CD4-positive, alpha-beta T cell treated with Interferon gamma for 1 hour (primary cell): ENCODE measurements around the gene HAGHL.
"Not testable (repeated sequence)": the region's sequence is repeated elsewhere in the genome, so short reads cannot be mapped to it uniquely, and the experiment has no call there.

Experiments used
- DNase-seq: peaks from one replicate; pipeline ENCODE4 v3.0.0-alpha.2; 2020

Gene HAGHL

GRCh38 chr16:689175-689897, 37.6 kb upstream of the HAGHL start:
- no peak for DNase-seq

- not testable (repeated sequence) for DNase-seq
These were observed 35.7 kb upstream of the HAGHL start for GRCh38 chr16:691242-691641.

DNA sequence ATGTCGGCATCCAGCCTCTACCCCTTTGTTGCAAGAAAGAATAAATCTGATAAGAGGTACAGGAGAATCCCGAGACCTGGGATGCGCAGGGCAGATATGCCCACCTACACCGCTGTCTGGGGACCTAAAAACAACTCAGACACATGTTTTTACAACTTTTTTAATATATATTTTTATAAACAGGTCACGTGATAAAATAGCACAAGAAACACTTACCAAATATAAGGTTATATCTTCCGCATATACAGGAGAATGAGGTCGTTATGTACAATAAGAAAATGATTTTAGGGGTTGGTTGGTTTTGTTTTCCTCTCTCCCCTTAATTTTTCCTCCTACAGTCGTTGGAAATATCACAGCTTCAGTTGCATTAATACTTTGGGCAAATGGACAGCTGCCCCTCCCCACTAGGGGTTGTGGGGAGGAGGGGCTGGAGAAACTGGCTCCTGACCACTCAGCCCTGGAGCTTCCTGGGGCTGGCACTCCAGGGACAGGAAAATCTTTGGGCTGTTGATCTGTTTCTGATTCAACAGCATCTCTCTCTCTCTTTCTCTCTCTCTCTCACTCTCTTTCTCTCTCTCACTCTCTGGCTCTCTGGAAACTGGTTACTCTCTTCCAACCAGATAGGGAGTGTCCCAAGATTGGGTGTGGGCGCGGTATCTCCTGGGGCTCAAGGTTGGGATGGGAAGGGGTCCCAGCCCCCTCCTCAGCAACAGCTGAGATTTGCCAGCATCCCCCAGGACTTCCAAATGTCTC, 34.4 kb upstream of the HAGHL start:
- DNase-seq, result no peak

DNA sequence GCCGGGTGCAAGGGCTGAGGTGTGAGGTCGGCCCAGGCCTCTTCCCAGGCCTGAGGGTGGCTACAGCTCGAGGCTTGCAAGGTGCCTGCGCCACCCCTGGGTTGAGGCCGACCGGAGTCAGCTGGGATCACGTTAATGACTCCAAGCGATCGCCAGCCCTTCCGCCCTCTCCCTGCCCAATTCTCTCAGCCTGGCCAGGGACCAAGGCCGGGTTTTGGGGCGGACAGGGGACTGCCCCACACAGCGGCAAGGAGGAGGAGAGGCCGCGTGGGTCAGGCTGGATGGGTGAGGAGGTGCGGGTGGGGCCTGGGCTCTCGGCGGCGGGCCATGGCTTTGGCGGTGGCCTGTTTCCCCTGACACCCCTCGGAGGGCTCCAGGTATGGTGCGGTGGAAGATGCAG, 33.5 kb upstream of the HAGHL start:
- DNase-seq, result no peak

- peak; percentile 31 for DNase-seq
These were observed 33.1 kb upstream of the HAGHL start for GRCh38 chr16:693766-694165.

- DNase-seq, result no peak
These were observed 32.6 kb upstream of the HAGHL start for GRCh38 chr16:694187-694862.

DNA sequence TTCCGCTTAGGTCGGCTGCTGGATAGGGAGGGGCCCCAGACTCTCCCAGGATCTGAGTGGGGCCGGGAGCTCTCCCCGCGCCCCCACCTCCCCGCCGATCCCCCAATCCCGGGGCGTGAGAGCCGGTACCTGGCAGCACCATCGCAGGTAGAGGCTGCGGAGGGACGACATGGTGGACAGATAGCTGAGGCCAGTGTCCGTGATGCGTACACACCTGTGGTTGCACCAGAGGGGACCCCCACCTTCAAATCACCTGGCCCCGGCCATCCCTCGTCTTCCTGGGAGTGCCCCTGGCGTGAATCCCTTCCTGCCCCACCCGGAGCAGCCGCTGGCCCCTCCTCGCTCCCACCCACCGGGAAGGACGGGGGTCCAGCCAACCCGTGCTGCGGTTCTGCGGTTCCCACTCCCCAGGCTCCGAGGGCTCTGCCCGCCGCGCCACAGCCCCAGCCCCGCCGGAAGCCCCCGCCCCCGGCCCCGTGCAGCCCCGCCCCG, 32.0 kb upstream of the HAGHL start:
- DNase-seq, result no peak

DNA sequence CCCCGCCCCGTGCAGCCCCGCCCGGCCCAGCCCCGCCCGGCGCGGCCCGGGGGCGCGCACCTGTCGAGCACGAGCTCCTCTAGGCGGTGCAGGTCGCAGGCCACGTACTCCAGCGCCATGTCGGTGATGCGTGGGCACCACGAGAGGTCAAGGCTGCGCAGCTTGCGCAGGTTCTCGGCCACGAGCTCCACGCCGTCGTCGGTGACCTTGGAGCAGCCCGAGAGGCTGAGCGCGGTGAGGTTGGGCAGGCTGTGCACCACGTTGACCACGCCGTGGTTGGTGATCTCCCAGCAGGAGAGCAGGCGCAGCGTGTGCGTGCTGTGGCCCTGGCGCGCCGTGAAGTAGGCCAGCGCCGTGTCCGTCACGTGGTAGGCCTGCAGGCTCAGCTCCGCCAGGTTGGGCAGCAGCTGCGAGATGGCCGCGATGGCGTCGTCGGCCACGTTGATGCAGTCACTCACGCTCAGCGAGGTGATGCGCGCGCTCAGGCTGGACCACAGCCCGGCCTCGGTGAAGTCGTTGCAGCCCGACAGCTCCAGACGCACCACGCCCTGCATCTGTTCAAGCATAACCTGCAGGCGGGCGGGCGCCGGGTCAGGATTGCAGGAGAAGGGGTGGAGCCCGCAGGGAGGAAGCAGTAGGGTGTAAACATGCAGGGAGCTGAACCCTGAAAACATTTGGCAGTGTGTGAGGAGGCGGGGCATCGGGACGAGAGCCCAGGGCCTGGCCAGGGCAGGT, 31.4 kb upstream of the HAGHL start:
- DNase-seq, result peak; percentile 50

GRCh38 chr16:698911-699671, 27.8 kb upstream of the HAGHL start:
- no peak for DNase-seq

DNA sequence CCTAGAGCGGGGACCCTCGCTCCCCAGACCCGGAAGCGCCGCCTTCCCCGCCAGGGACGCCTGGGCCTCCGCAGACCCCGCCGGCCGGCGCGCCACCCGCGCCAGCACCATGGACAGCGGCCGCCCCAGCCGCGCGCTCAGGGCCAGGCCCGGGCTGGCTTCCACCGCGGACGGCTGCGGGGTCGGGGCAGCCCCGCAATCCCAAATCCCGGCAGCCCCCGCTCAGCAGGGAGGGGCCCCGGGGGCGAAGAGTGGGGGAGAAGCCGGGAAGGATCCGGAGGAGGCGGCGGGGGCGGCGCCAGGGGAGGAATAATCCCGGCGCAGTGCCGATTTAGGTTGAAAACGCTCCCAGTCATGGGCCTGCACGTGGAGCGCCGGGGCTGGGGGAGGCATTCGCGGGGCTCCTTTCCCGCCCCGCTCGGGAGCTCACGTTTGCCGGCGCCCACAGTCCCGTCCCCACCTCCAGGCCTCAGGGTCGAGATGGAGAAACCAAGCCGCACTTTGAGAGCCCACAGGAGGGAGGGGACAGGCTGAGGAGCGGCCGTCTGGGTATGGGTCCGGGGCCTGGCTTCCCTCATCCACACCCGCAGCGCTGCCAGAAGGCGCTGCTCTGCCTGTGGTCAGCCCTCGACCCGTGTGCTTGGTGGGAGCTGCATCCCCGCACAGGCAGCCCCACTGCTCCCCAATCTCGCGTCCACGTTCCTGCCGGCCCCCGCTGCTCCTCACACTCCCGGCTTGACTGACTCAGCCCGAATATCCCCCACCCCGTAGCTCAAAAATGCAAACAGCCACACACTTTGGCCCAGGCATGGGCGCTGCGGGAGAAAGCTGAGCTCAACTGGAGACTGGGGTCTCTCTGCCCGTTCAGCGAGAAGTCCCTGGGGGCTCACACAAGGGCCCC, 26.0 kb upstream of the HAGHL start:
- DNase-seq, result peak; percentile 12

GRCh38 chr16:702341-702740, 24.6 kb upstream of the HAGHL start:
- no peak for DNase-seq

- no peak for DNase-seq
These were observed 23.5 kb upstream of the HAGHL start for GRCh38 chr16:703406-703805.

DNA sequence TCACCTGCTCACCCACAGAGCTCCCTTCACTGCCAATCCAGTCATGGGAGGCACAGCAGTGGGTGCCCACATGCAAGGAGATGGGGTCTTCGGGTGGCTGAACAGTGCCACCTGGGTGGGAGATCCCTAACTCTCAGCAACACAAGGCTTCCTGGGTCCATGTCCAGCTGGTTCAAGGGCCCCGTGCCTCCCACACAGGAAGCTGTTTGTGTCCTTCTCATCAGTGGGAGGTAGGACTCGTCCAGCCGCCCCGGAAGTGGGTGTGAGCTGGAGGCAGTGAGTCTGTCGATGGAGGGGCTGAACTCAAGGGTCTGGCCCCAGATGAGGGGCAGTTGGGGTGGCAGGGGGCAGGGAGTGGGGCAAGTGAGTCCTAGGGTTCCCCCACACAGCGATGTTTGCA, 22.9 kb upstream of the HAGHL start:
- no peak for DNase-seq

GRCh38 chr16:704552-705380, 22.1 kb upstream of the HAGHL start:
- no peak for DNase-seq

DNA sequence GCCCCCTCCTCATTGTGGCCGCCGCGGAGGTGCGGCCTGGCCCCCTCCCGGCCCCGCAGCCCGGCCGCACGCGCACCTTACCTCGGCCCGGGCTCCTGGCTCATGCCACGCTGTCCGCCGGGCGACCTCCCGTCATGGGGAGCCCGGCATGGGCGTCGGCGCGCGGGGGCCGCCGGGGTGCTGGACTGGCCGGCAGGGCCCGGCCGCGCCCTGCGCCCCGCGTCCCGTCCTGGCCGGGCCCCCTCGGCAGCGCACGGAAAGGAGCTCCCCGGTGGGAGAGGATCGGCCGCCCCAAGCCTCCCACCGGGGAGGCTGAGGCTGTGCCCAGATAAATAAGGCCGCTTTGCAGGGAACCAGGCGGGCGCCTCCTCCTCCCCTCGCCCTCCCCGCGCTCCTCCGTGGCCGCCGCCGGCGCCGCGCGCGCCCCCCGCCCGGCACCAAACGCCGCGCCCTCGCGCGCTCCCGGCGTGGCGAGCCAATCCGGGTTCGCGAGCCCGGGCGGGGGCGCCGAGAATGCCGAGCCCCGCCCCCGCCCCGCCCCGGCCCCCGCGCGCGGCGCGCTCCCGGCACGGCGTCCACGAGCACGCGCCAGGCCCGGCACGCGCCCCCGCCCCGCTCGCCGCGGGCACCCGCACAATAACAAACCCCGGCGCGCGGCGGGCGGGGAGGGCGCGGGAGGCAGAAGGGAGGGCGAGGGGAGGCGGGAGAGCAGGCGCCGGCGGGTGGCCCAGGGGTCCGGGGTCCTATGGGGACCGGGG, 21.3 kb upstream of the HAGHL start, which contains the start of gene FBXL16:
FBXL16 (minus strand) TSS at position 371 of the 758 bp plus-strand sequence. CDS start 8,396 bp downstream, outside the sequence.
- DNase-seq, result no peak

GRCh38 chr16:706189-707061, 20.5 kb upstream of the HAGHL start:
- DNase-seq, result no peak

- DNase-seq, result no peak
These were observed 19.8 kb upstream of the HAGHL start for GRCh38 chr16:707062-707538.

GRCh38 chr16:708019-708418, 18.9 kb upstream of the HAGHL start:
- no peak for DNase-seq
